Measurements from ENCODE around the gene CACNG1. TPM values are rescaled to one million over a fixed set of nuclear protein-coding genes. Genes with fewer than 3 reads are reported as not detected.

The CACNG1 gene
- total and polyA plus RNA-seq, 11 donors = not detected

DNA sequence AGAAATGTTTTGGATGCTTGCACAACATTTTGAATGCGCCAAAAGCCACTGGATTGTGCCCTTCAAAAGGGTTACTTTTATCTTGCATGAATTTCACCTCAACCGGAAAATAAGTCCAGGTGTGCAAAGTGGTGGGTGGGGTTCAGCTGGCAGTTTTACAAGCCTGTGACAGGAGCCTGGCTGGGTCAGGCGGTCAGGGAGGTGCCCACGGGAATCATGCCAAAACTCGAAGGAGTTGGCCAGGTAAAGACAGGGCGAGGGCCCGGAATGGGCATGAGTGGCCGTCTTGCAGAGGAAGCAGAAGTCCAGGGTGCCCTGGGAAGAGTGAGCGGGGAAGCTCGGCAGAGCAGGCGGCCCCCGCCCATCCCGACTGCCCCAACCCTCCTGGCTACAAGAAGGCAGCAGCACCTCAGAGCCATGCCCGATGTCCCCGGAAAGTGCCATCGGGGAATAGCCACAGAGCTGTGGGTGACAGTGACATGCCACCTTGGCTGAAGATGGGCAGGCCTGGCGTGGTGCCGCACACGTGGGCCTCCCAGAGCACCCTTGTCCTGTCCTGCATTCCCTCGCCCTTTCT, 19.1 kb upstream of the CACNG1 start:
- peaks cover 0 to 5% (median 0%) of the 10 kb centered on the region in 12 donors for H3K4me1 ChIP-seq
- DNase-seq = no peak
- no peaks in the 10 kb centered on the region for H3K36me3 ChIP-seq
- intact Hi-C loops (cut with DNase I) = no loop called here
- no peak for TF ChIP-seq POLR2A (IDR thresholded peaks at IDR 0.05)
- TF ChIP-seq, protein P1, sequence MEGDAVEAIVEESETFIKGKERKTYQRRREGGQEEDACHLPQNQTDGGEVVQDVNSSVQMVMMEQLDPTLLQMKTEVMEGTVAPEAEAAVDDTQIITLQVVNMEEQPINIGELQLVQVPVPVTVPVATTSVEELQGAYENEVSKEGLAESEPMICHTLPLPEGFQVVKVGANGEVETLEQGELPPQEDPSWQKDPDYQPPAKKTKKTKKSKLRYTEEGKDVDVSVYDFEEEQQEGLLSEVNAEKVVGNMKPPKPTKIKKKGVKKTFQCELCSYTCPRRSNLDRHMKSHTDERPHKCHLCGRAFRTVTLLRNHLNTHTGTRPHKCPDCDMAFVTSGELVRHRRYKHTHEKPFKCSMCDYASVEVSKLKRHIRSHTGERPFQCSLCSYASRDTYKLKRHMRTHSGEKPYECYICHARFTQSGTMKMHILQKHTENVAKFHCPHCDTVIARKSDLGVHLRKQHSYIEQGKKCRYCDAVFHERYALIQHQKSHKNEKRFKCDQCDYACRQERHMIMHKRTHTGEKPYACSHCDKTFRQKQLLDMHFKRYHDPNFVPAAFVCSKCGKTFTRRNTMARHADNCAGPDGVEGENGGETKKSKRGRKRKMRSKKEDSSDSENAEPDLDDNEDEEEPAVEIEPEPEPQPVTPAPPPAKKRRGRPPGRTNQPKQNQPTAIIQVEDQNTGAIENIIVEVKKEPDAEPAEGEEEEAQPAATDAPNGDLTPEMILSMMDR (IDR thresholded peaks at IDR 0.05) = no peak
- ATAC-seq = no peak
- H3K9me3 ChIP-seq = no peaks in the 10 kb centered on the region
- H3K27me3 ChIP-seq = no peaks in the 10 kb centered on the region
- WGBS, 4 donors = 81 to 91% (median 87%) methylated on average over 17 to 20 of the region's 20 CpGs
- H3K4me3 ChIP-seq = no peak overlapping the region
- H3K27ac ChIP-seq = no peak overlapping the region

DNA sequence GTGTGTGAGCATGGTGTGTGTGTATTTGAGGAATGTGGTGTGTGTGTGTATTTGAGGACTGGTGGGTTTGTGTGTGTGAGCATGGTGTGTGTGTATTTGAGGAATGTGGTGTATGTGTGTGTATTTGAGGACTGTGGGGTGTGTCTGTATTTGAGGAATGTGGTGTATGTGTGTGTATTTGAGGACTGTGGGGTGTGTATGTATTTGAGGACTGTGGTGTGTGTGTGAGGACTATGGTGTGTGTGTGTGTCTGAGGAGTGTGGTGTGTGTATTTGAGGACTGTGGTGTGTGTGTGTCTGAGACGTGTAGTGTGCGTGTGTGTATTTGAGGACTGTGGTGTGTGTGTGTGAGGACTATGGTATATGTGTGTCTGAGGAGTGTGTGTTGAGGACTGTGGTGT, 18.0 kb upstream of the CACNG1 start:
- TF ChIP-seq POLR2A (IDR thresholded peaks at IDR 0.05) = no peak
- TF ChIP-seq, protein P1 (IDR thresholded peaks at IDR 0.05) = no peak
- no peak for DNase-seq

GRCh38 chr17:67027031-67027628, 17.2 kb upstream of the CACNG1 start:
- H3K36me3 ChIP-seq = no peaks in the 10 kb centered on the region
- H3K4me1 ChIP-seq = peaks cover 0 to 5% (median 0%) of the 10 kb centered on the region in 12 donors
- no peak overlapping the region for H3K27ac ChIP-seq
- TF ChIP-seq, protein P1 (IDR thresholded peaks at IDR 0.05) = no peak
- no peak for TF ChIP-seq POLR2A (IDR thresholded peaks at IDR 0.05)
- ATAC-seq (peak; percentile 80 to 91 (median 86)), DNase-seq (peak in 4 of 5 donors; percentile 35 to 70 (median 56))
- no peaks in the 10 kb centered on the region for H3K27me3 ChIP-seq
- H3K9me3 ChIP-seq = no peaks in the 10 kb centered on the region
- intact Hi-C loops (cut with DNase I) = no loop called here
- 70 to 84% (median 73%) methylated on average over 11 to 12 of the region's 12 CpGs for WGBS, 4 donors
- H3K4me3 ChIP-seq = no peak overlapping the region

More for the DNA sequence above, 18.0 kb upstream of the CACNG1 start:
- Histone ChIP-seq H3K4me3 (no peak overlapping the region), H3K36me3 (no peaks in the 10 kb centered on the region), H3K27me3 (no peaks in the 10 kb centered on the region), H3K27ac (no peak overlapping the region), H3K4me1 (peaks cover 0 to 5% (median 0%) of the 10 kb centered on the region in 12 donors), H3K9me3 (no peaks in the 10 kb centered on the region)
- intact Hi-C loops (cut with DNase I) = no loop called here
- ATAC-seq = peak in 1 of 4 donors; percentile 14
- 83 to 93% (median 88%) methylated on average over 1 to 2 of the region's 2 CpGs for WGBS, 4 donors

DNA sequence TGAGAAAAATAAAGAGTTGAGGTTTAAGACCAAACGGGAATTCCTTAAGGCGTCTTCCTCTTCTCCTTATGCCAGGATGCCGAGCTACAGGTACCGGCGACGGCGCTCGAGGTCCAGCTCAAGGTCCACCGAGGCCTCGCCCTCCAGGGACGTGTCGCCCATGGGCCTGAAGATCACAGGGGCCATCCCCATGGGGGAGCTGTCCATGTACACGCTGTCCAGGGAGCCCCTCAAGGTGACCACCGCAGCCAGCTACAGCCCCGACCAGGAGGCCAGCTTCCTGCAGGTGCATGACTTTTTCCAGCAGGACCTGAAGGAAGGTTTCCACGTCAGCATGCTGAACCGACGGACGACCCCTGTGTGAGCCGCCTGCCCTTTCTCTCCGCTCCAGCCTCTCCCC, 13.7 kb upstream of the CACNG1 start:
- Histone ChIP-seq H3K4me1 (peaks cover 0 to 5% (median 0%) of the 10 kb centered on the region in 12 donors), H3K27ac (no peak overlapping the region), H3K36me3 (no peaks in the 10 kb centered on the region), H3K9me3 (no peaks in the 10 kb centered on the region), H3K27me3 (no peaks in the 10 kb centered on the region), H3K4me3 (no peak overlapping the region)
- intact Hi-C loops (cut with DNase I) = no loop called here
- ATAC-seq (no peak), DNase-seq (no peak)
- TF ChIP-seq, protein P1 (IDR thresholded peaks at IDR 0.05) = no peak
- no peak for TF ChIP-seq POLR2A (IDR thresholded peaks at IDR 0.05)
- 86 to 94% (median 91%) methylated on average over 19 to 21 of the region's 21 CpGs for WGBS, 4 donors

Measured in heart left ventricle (tissue), 16 donors.